Astrocyte (in vitro differentiated cells and primary cell): ENCODE measurements around the gene TNFRSF25. TPM values are rescaled to one million over a fixed set of nuclear protein-coding genes. Genes with fewer than 3 reads are reported as not detected.
"Not testable (repeated sequence)": the region's sequence is repeated elsewhere in the genome, so short reads cannot be mapped to it uniquely, and the experiment has no call there.

ENCODE experiments used
- DNase-seq: peaks from one replicate; pipeline ENCODE4 v3.0.0-alpha.2; 2010; ENCODE audit warnings: low read depth
- FAIRE-seq: peaks from 2 replicates; lab custom pipeline; 2011; peaks lifted over from hg19 to GRCh38; lab: Jason Lieb, UNC
- H2AFZ ChIP-seq: 2 replicates; pipeline ENCODE4 v1.6.0; 2012; ENCODE audit warnings: low read depth, low read length, inconsistent platforms
- H3K27ac ChIP-seq: 2 replicates; pipeline ENCODE4 v1.5.1; 2011; ENCODE audit warnings: low read depth, low read length, inconsistent platforms
- H3K27me3 ChIP-seq: 2 replicates; pipeline ENCODE4 v1.6.0; 2011; ENCODE audit warnings: low read length, inconsistent platforms; ENCODE audit not compliant: insufficient read depth
- H3K36me3 ChIP-seq: 2 replicates; pipeline ENCODE4 v1.5.1; 2011; ENCODE audit warnings: low read length, inconsistent platforms; ENCODE audit not compliant: insufficient read depth
- H3K4me1 ChIP-seq: 2 replicates; pipeline ENCODE4 v1.5.1; 2011; ENCODE audit warnings: low read length, inconsistent platforms; ENCODE audit not compliant: insufficient read depth
- H3K4me2 ChIP-seq: 2 replicates; pipeline ENCODE4 v1.6.0; 2012; ENCODE audit warnings: low read length, inconsistent platforms
- H3K4me3 ChIP-seq: 2 replicates; pipeline ENCODE4 v1.5.1; 2011; ENCODE audit warnings: low read depth, mild to moderate bottlenecking, low read length, inconsistent platforms; ENCODE audit not compliant: insufficient read depth
- H3K79me2 ChIP-seq: 2 replicates; pipeline ENCODE4 v1.6.0; 2012; ENCODE audit warnings: mild to moderate bottlenecking, low read length, inconsistent platforms; ENCODE audit not compliant: insufficient read depth
- H3K9ac ChIP-seq: 2 replicates; pipeline ENCODE4 v1.6.0; 2012; ENCODE audit warnings: mild to moderate bottlenecking, low read length, inconsistent platforms
- H3K9me3 ChIP-seq: 2 replicates; pipeline ENCODE4 v1.5.1; 2012; ENCODE audit warnings: low read depth, mild to moderate bottlenecking, low read length, inconsistent platforms; ENCODE audit not compliant: insufficient read depth
- H4K20me1 ChIP-seq: 2 replicates; pipeline ENCODE4 v1.6.0; 2012; ENCODE audit warnings: low read length, inconsistent platforms; ENCODE audit not compliant: insufficient read depth
- H3K27ac Mint-ChIP-seq: one replicate; pipeline ENCODE4 v1.8.0; 2021; ENCODE audit warnings: mild to moderate bottlenecking, mixed read lengths; ENCODE audit not compliant: unreplicated experiment
- H3K27me3 Mint-ChIP-seq: one replicate; pipeline ENCODE4 v1.8.0; 2021; ENCODE audit warnings: low read depth, mixed read lengths; ENCODE audit not compliant: unreplicated experiment
- H3K36me3 Mint-ChIP-seq: one replicate; pipeline ENCODE4 v1.8.0; 2021; ENCODE audit warnings: low read depth, mixed read lengths; ENCODE audit not compliant: unreplicated experiment
- H3K4me1 Mint-ChIP-seq: one replicate; pipeline ENCODE4 v1.8.0; 2021; ENCODE audit warnings: low read depth, mixed read lengths; ENCODE audit not compliant: unreplicated experiment
- H3K4me3 Mint-ChIP-seq: one replicate; pipeline ENCODE4 v1.8.0; 2021; ENCODE audit warnings: mild to moderate bottlenecking, moderate library complexity, mixed read lengths; ENCODE audit not compliant: unreplicated experiment
- H3K9me3 Mint-ChIP-seq: one replicate; pipeline ENCODE4 v1.8.0; 2021; ENCODE audit warnings: mild to moderate bottlenecking, mixed read lengths; ENCODE audit not compliant: unreplicated experiment
- CTCF ChIP-seq: IDR thresholded peaks from 2 replicates; pipeline ENCODE4 v1.5.1; 2011; ENCODE audit warnings: low read depth, mild to moderate bottlenecking, inconsistent platforms, low read length, moderate library complexity; ENCODE audit not compliant: insufficient read depth
- EZH2 ChIP-seq: IDR thresholded peaks from 2 replicates; pipeline ENCODE4 v1.6.1; 2012; ENCODE audit warnings: mild to moderate bottlenecking, low read length, inconsistent platforms; ENCODE audit not compliant: insufficient read depth
- total RNA-seq: library from RNA; stranded (reverse); gene quantifications from 2 replicates; pipeline ENCODE4 v1.2.1, GENCODE V29; 2021

TNFRSF25 gene
- total RNA-seq, 1 donor from 2014 or later, result 18.8 TPM

DNA sequence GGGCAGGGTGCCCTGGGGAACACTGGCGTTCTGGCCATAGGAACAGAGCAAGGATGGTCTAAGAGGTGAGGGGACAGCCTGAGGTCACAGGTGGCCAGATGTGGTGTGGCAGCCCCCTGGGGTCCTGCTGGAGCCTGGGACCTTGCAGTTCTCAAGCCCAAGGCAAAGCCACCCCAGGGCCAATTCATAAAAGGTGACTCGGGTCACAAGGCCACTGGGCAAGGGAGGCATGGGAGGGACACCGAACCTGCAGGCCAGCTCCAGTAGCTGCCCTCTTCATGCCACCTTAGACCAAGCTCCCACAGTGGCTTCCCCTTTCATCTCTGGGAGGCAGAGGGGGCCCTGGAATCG, 19.3 kb downstream of the TNFRSF25 start:
- no peak overlapping the region for H3K27ac Mint-ChIP-seq
- no peak for TF ChIP-seq CTCF
- TF ChIP-seq EZH2, result no peak
- H3K36me3 Mint-ChIP-seq, result peaks cover 4% of the 10 kb centered on the region
- DNase-seq (no peak), FAIRE-seq (no peak)
- Histone ChIP-seq H3K36me3 (no peaks in the 10 kb centered on the region), H3K4me1 (no peaks in the 10 kb centered on the region), H3K27me3 (peaks cover 25% of the 10 kb centered on the region), H3K79me2 (no peaks in the 10 kb centered on the region), H4K20me1 (no peaks in the 10 kb centered on the region), H3K9ac (no peak overlapping the region), H2AFZ (no peak overlapping the region), H3K4me2 (no peak overlapping the region), H3K4me3 (no peak overlapping the region), H3K27ac (no peak overlapping the region), H3K9me3 (no peaks in the 10 kb centered on the region)
- peaks cover 2% of the 10 kb centered on the region for H3K9me3 Mint-ChIP-seq
- no peak overlapping the region for H3K4me3 Mint-ChIP-seq
- H3K4me1 Mint-ChIP-seq, result no peaks in the 10 kb centered on the region
- peaks cover 44% of the 10 kb centered on the region for H3K27me3 Mint-ChIP-seq

GRCh38 chr1:6445929-6446328, 20.0 kb downstream of the TNFRSF25 start:
- FAIRE-seq, H3K9ac ChIP-seq: not testable (repeated sequence)
- peaks cover 49% of the 10 kb centered on the region for H3K27me3 Mint-ChIP-seq

DNA sequence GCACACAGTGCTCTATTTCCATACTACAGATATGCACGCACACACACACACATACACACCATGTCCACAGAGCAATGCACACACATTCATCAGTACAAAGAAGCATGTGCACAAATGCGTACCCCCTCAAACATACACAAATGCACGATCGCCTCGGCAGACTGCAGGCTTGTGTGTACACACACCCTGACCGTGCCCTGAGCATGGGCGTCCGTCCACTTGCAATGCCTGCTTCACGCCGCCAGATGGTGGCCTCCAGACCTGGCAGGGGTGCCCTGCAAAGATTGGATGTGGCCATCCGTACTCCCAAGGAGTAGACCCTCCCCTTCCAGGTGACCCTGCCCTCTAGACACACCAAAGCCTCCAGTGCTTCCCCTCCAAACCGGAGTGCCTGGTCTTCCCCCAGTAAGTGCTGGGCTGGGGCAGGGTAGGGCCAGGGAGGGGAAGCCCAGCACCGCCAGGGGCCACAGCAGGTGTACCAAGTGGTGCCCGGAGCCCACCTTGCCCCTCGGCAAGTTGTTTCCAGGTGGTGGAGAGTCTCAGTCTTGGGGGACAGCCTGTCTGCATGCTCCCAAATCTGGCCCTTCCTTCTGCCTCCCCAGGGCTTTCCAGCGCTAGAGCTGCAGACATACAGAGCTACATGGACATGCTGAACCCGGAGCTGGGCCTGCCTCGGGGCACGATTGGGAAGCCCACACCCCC, 20.8 kb downstream of the TNFRSF25 start:
- H2AFZ ChIP-seq, result no peak overlapping the region
- Mint-ChIP-seq H3K27ac (no peak overlapping the region), H3K4me1 (no peaks in the 10 kb centered on the region), H3K4me3 (no peak overlapping the region), H3K9me3 (peaks cover 2% of the 10 kb centered on the region), H3K36me3 (peaks cover 4% of the 10 kb centered on the region), H3K27me3 (peaks cover 46% of the 10 kb centered on the region)
- H3K4me2 ChIP-seq, result no peak overlapping the region
- DNase-seq (peak; percentile 10), FAIRE-seq (peak; percentile 73)
- H4K20me1 ChIP-seq, result no peaks in the 10 kb centered on the region
- no peaks in the 10 kb centered on the region for H3K36me3 ChIP-seq
- TF ChIP-seq CTCF, result peak; percentile 31
- TF ChIP-seq EZH2, result no peak
- H3K79me2 ChIP-seq, result no peaks in the 10 kb centered on the region
- peaks cover 25% of the 10 kb centered on the region for H3K27me3 ChIP-seq
- no peaks in the 10 kb centered on the region for H3K4me1 ChIP-seq
- no peak overlapping the region for H3K27ac ChIP-seq
- H3K4me3 ChIP-seq, result no peak overlapping the region
- no peaks in the 10 kb centered on the region for H3K9me3 ChIP-seq
- no peak overlapping the region for H3K9ac ChIP-seq

More at GRCh38 chr1:6445929-6446328, 20.0 kb downstream of the TNFRSF25 start:
- not testable (repeated sequence) for H3K27ac ChIP-seq, H3K36me3 Mint-ChIP-seq, H3K9me3 ChIP-seq, H3K36me3 ChIP-seq, DNase-seq, H3K79me2 ChIP-seq, H3K9me3 Mint-ChIP-seq, H3K4me2 ChIP-seq, H3K27ac Mint-ChIP-seq, H4K20me1 ChIP-seq, H3K4me3 ChIP-seq, H3K4me1 ChIP-seq, H2AFZ ChIP-seq, H3K4me1 Mint-ChIP-seq, H3K4me3 Mint-ChIP-seq
- H3K27me3 ChIP-seq, result peaks cover 28% of the 10 kb centered on the region
